Endothelial cell of umbilical vein (primary cell): ENCODE measurements around the gene SUGCT. TPM values are rescaled to one million over a fixed set of nuclear protein-coding genes. Genes with fewer than 3 reads are reported as not detected.

ENCODE experiments used
- BruUV-seq: library from RNA; stranded (reverse); fragments of 400-500 nt; replicated peaks from 2 replicates; lab custom pipeline; 2021; lab: Mats Ljungman, UMichigan
- CTCF ChIA-PET: fragments of 300-600, 350-600 bp; sonication (Branson Sonifier 250); formaldehyde crosslinking; loops from one replicate; lab custom pipeline; 2021; ENCODE audit warnings: antibody characterized with exemption, inconsistent platforms; lab: Charles Lee
- POLR2A ChIA-PET: fragments of 300-600, 350-600 bp; sonication (Branson Sonifier 250); formaldehyde crosslinking; loops from one replicate; lab custom pipeline; 2021; ENCODE audit warnings: antibody characterized with exemption, inconsistent platforms; lab: Charles Lee
- DNase-seq: peaks from one replicate; pipeline ENCODE4 v3.0.0-alpha.2; 2011; ENCODE audit warnings: low read depth, low spot score
- FAIRE-seq: peaks from 2 replicates; lab custom pipeline; 2011; peaks lifted over from hg19 to GRCh38; lab: Jason Lieb, UNC
- H2AFZ ChIP-seq: 2 replicates; pipeline ENCODE4 v1.6.0; 2012; ENCODE audit warnings: low read depth, low read length, control low read depth, inconsistent platforms
- H3K27ac ChIP-seq: 2 replicates; pipeline ENCODE4 v1.5.1; 2011; ENCODE audit warnings: low read depth, mild to moderate bottlenecking, control low read depth, low read length, moderate library complexity; ENCODE audit not compliant: insufficient read depth
- H3K27me3 ChIP-seq, 2 experiments: 2 replicates each; pipeline versions ENCODE4 v1.6.0 to v1.6.1; 2011; ENCODE audit warnings: low read length in 2 of 2, mixed read lengths in 1 of 2; ENCODE audit not compliant: control insufficient read depth in 2 of 2, insufficient read depth in 2 of 2
- H3K36me3 ChIP-seq, 2 experiments: 2 replicates in 1 of 2; 3 replicates in 1 of 2; pipeline ENCODE4 v1.5.1; 2011; ENCODE audit warnings: low read length in 2 of 2, mild to moderate bottlenecking in 1 of 2, moderate library complexity in 1 of 2; ENCODE audit not compliant: control insufficient read depth in 2 of 2, insufficient read depth in 2 of 2; ENCODE audit errors: extremely low read depth in 1 of 2
- H3K4me1 ChIP-seq: 3 replicates; pipeline ENCODE4 v1.5.1; 2011; ENCODE audit warnings: mild to moderate bottlenecking, low read length; ENCODE audit not compliant: control insufficient read depth, insufficient read depth; ENCODE audit errors: extremely low read depth
- H3K4me2 ChIP-seq: 2 replicates; pipeline ENCODE4 v1.6.1; 2011; ENCODE audit warnings: low read length, control low read depth, mixed read lengths; ENCODE audit not compliant: insufficient read depth
- H3K4me3 ChIP-seq, 3 experiments: fragments of 200-600 bp in 1 of 3; sonication (generic), shearing (Covaris generic) in 1 of 3; replicated peaks in 1 of 3; 2 replicates each; pipeline ENCODE4 v1.5.1; 2011 to 2016; ENCODE audit warnings: control low read depth in 3 of 3, low read length in 3 of 3, mild to moderate bottlenecking in 2 of 3, inconsistent platforms in 1 of 3, low read depth in 1 of 3, moderate library complexity in 1 of 3; ENCODE audit not compliant: insufficient read depth in 1 of 3
- H3K79me2 ChIP-seq: 2 replicates; pipeline ENCODE4 v1.6.0; 2012; ENCODE audit warnings: low read length, inconsistent platforms; ENCODE audit not compliant: control insufficient read depth, insufficient read depth
- H3K9ac ChIP-seq: replicated peaks from 2 replicates; pipeline ENCODE3; 2011; ENCODE audit warnings: low read length, control low read depth; ENCODE audit not compliant: insufficient read depth; ENCODE audit errors: extremely low read depth
- H3K9me1 ChIP-seq: replicated peaks from 3 replicates; pipeline ENCODE4 v1.6.0; 2011; ENCODE audit warnings: mild to moderate bottlenecking, low read length; ENCODE audit not compliant: control insufficient read depth, insufficient read depth; ENCODE audit errors: extremely low read depth
- H3K9me3 ChIP-seq: replicated peaks from 2 replicates; pipeline ENCODE4 v1.5.1; 2012; ENCODE audit warnings: low read length, inconsistent platforms; ENCODE audit not compliant: control insufficient read depth, insufficient read depth
- H4K20me1 ChIP-seq: replicated peaks from 2 replicates; pipeline ENCODE3; 2011; ENCODE audit warnings: mild to moderate bottlenecking, low read length; ENCODE audit not compliant: control insufficient read depth, insufficient read depth; ENCODE audit errors: extremely low read depth
- CTCF ChIP-seq, 2 donors: IDR thresholded peaks; 1 replicate in 1 of 2; 2 replicates in 1 of 2; pipeline ENCODE4 v1.5.1; 2011; ENCODE audit warnings: low read length in 2 of 2, mild to moderate bottlenecking in 2 of 2, moderate library complexity in 2 of 2, control low read depth in 1 of 2, inconsistent platforms in 1 of 2, low read depth in 1 of 2; ENCODE audit not compliant: insufficient read depth in 1 of 2; ENCODE audit errors: extremely low read depth in 1 of 2
- EZH2 ChIP-seq: IDR thresholded peaks from 2 replicates; pipeline ENCODE4 v1.6.1; 2012; ENCODE audit warnings: borderline replicate concordance, low read depth, mild to moderate bottlenecking, moderate library complexity, low read length, inconsistent platforms; ENCODE audit not compliant: severe bottlenecking
- FOS ChIP-seq: IDR thresholded peaks from 2 replicates; pipeline ENCODE4 v1.6.1; 2011; ENCODE audit warnings: mild to moderate bottlenecking, low read length, moderate library complexity, borderline replicate concordance; ENCODE audit not compliant: insufficient read depth
- GATA2 ChIP-seq: IDR thresholded peaks from 2 replicates; pipeline ENCODE4 v1.7.0; 2011; ENCODE audit warnings: low read depth, mild to moderate bottlenecking, moderate library complexity, mixed read lengths, low read length; ENCODE audit not compliant: insufficient read length, insufficient read depth
- JUN ChIP-seq: IDR thresholded peaks from 2 replicates; pipeline ENCODE4 v1.6.1; 2011; ENCODE audit warnings: borderline replicate concordance, low read depth; ENCODE audit not compliant: insufficient read length, insufficient read depth
- MAX ChIP-seq: IDR thresholded peaks from 2 replicates; pipeline ENCODE4 v1.6.1; 2011; ENCODE audit not compliant: insufficient read depth, insufficient read length
- MYC ChIP-seq: IDR thresholded peaks from one replicate; pipeline ENCODE4 v1.6.1; 2011; ENCODE audit warnings: mild to moderate bottlenecking, low read depth, low read length
- POLR2A ChIP-seq: IDR thresholded peaks from 2 replicates; pipeline ENCODE4 v1.6.1; 2012; ENCODE audit warnings: low read depth, mild to moderate bottlenecking, control low read depth, low read length
- POLR2AphosphoS5 ChIP-seq: IDR thresholded peaks from 2 replicates; pipeline ENCODE4 v1.6.1; 2012; ENCODE audit warnings: low read depth, mild to moderate bottlenecking, control low read depth, low read length, moderate library complexity; ENCODE audit not compliant: insufficient read depth
- dilution Hi-C: fragments of 300-500 bp; cut with MboI; formaldehyde crosslinking; loops from one replicate; pipeline ENCODE4 v1.15.0; 2019; ENCODE audit warnings: low sequenced_read_pairs; ENCODE audit not compliant: extremely low pct_ligation_motif_present
- intact Hi-C: fragments of 100-400 bp; cut with micrococcal nuclease; formaldehyde crosslinking; loops from one replicate; pipeline ENCODE4 v1.10.0; 2022
- polyA plus RNA-seq, 4 experiments: library from polyadenylated mRNA; depleted of rRNA in 3 of 4; stranded (reverse) in 3 of 4; unstranded in 1 of 4; fragments of >200 nt; gene quantifications; 2 replicates each; pipeline versions ENCODE4 v1.2.1 to v1.2.3, GENCODE V29; 2011 to 2012; ENCODE audit warnings: missing spikeins in 1 of 4
- total RNA-seq: library from RNA; stranded (reverse); gene quantifications from 2 replicates; pipeline ENCODE4 v1.2.3, GENCODE V29; 2021

Gene SUGCT
- total and polyA plus RNA-seq, 2 donors (not counting 3 experiments of a cell fraction or from before 2014, with no cell fraction given): 1.2 to 1.4 TPM

GRCh38 chr7:40765639-40766038, 630.8 kb downstream of the SUGCT start:
- intact Hi-C loops (no loop called here), dilution Hi-C loops (no loop called here)
- Histone ChIP-seq H4K20me1 (no peaks in the 10 kb centered on the region), H3K9ac (no peak overlapping the region), H2AFZ (no peak overlapping the region), H3K79me2 (no peaks in the 10 kb centered on the region), H3K9me3 (no peaks in the 10 kb centered on the region), H3K27ac (no peak overlapping the region), H3K4me2 (no peak overlapping the region), H3K9me1 (no peaks in the 10 kb centered on the region), H3K27me3 (no peaks in the 10 kb centered on the region), H3K4me1 (no peaks in the 10 kb centered on the region), H3K36me3 (no peaks in the 10 kb centered on the region), H3K4me3 (no peak overlapping the region)
- ChIA-PET CTCF (interaction anchor here (0.6 to 1.1 kb wide), 2 partner anchors 12 to 939 kb away, joined by 3 read pairs; no protein-coding TSS in a partner anchor), POLR2A (no interaction called here)
- TF ChIP-seq GATA2 (no peak), JUN (no peak), EZH2 (no peak), POLR2AphosphoS5 (no peak), FOS (no peak), POLR2A (no peak), MAX (no peak), MYC (no peak), CTCF (IDR thresholded peaks at IDR 0.05; ENCODE audit: extremely low read depth in 1 of 2, insufficient read depth in 1 of 2, low read depth in 1 of 2, low read length in 2 of 2) (no peak)
- FAIRE-seq: no peak
- DNase-seq: no peak
- BruUV-seq: no TSS peak
